GM12865 (cell line): ENCODE results near the gene PRR23C.

Experiments
- DNase-seq: peaks from one replicate; pipeline ENCODE4 v3.0.0; 2010; ENCODE audit warnings: low read depth
- H3K4me3 ChIP-seq: 2 replicates; pipeline ENCODE4 v1.5.1; 2011; ENCODE audit warnings: mild to moderate bottlenecking, low read depth, low read length, control low read depth
- TF ChIP-seq, protein P1 (sequence below): IDR thresholded peaks from 2 replicates; pipeline ENCODE4 v1.5.1; 2011; ENCODE audit warnings: low read length, control low read depth, low read depth, inconsistent platforms; ENCODE audit not compliant: insufficient read depth; ENCODE audit errors: missing control alignments

PRR23C gene

DNA sequence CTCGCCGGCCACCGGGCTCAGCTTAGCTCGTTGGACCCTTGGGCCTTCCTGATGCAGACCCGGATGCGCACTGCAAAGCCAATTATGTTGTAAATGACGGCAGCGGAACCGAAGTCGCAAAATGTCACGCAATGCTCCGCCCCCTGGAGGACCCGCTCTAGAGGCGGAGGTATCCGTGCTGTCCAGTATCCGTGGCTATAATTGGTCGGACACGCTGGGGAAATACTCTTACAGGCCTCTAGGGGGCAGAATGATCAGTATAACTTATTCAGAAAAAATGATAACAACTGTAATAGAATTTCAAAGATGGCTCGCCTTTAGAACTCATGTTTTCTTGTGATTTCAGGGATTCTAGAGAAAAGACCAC is 23.8 kb downstream of the PRR23C start, which contains the start of gene PRR23B:
Gene PRR23B (minus strand): TSS at position 59 of the 367 bp plus-strand sequence. CDS start 265 bp downstream, outside the sequence.
- no peak within 1 kb of the TSS for H3K4me3 ChIP-seq
- DNase-seq = no peak
- TF ChIP-seq, protein P1, sequence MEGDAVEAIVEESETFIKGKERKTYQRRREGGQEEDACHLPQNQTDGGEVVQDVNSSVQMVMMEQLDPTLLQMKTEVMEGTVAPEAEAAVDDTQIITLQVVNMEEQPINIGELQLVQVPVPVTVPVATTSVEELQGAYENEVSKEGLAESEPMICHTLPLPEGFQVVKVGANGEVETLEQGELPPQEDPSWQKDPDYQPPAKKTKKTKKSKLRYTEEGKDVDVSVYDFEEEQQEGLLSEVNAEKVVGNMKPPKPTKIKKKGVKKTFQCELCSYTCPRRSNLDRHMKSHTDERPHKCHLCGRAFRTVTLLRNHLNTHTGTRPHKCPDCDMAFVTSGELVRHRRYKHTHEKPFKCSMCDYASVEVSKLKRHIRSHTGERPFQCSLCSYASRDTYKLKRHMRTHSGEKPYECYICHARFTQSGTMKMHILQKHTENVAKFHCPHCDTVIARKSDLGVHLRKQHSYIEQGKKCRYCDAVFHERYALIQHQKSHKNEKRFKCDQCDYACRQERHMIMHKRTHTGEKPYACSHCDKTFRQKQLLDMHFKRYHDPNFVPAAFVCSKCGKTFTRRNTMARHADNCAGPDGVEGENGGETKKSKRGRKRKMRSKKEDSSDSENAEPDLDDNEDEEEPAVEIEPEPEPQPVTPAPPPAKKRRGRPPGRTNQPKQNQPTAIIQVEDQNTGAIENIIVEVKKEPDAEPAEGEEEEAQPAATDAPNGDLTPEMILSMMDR = peak; percentile 1

DNA sequence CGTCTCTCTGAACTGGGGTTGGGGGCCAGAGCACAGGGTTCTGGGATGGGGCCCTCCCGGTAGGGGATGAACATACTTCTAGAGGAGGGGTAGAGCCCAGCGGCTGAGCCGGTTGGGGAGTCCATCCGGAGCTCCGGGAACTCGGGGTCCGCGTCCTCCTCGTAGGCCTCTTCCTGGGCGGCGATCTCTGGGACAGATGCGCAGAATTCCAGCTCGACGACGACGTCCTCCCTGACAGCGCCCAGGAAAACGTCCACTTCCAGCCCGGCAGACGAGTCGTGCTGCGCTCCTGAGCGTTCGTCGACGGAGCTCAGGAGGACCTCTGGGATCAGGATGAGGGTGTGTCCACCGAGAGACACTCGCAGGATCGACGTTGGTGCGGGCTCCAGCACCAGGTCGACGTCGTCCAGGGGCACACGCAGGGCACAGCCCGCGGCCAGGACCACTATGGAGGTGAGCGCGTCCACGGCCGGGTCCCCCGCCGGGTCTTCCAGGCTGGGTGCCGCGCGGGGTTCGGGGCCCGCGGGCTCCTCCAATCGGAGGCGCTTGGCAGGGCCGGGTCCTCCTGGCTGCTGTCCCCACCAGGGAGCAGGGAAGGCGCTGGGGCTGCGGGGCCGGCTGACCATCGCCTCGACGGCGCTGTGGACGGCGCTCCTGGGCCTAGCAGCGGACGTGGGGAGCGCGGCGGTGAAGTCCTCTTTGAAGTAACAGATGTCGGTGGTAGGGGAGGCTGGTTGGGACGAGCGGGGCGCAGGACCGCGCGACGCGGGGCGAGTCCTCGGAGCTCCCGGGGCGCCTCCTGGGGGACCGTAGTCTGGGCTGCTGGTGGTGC is 24.4 kb downstream of the PRR23C start:
- no peak overlapping the region for H3K4me3 ChIP-seq
- TF ChIP-seq, protein P1 = no peak
- no peak for DNase-seq

DNA sequence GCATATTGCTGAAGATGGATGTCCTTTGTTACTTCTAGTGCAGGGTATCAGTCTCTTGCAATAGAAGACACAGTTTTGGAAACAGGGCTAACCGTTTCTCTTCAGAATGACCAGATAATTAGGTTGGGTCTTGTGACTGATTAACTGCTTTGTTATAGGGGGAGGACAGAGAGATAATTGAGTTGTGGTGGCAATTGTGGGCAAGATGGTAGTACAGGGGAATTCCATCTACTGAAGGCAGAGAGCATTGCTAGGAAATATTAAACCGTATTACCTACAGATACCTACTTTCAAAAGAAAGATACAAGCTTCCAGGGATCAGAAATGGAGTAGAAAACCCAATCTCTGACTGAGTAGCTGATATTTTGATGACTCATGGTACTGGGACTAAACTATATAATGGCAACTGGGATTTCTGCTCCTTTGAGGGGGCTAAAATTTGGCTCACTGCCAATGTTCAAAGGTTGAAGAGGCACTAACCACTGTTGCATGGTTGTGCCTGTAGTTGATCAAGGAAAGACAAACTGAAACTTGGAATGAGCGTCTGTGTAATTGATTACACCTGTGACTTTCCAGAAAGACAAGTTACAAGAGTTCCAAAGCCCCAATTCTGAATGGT is 28.2 kb downstream of the PRR23C start:
- DNase-seq = peak; percentile 9
- TF ChIP-seq, protein P1 = no peak
- no peak overlapping the region for H3K4me3 ChIP-seq

DNA sequence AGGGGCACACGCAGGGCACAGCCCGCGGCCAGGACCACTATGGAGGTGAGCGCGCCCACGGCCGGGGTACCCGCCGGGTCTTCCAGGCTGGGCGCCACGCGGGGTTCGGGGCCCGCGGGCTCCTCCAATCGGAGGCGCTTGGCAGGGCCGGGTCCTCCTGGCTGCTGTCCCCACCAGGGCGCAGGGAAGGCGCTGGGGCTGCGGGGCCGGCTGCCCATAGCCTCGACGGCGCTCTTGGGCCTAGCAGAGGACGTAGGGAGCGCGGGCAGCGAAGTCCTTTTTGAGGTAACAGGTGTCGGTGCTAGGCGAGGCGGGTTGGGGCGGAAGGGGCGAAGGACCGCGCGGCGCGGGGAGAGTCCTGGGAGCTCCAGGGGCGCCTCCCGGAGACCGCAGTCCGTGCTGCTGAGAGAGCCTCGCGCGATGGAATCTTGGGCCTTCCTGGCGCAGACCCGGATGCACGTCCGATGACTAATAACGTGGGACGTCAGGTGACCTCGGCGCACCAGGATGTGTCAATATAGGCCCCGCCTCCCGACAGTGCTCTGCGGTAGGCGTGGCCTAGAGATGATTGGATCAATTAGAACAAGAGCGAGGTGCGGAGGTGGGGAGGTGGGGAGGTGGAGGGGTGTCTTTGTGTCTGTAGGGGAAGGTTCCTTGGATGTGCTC is 38.5 kb downstream of the PRR23C start, which contains the start of gene PRR23A:
Gene PRR23A (minus strand): TSS at position 218 of the 666 bp plus-strand sequence. CDS start 0 bp downstream, at position 218.
- no peak for DNase-seq
- TF ChIP-seq, protein P1 = no peak
- no peak within 1 kb of the TSS for H3K4me3 ChIP-seq

DNA sequence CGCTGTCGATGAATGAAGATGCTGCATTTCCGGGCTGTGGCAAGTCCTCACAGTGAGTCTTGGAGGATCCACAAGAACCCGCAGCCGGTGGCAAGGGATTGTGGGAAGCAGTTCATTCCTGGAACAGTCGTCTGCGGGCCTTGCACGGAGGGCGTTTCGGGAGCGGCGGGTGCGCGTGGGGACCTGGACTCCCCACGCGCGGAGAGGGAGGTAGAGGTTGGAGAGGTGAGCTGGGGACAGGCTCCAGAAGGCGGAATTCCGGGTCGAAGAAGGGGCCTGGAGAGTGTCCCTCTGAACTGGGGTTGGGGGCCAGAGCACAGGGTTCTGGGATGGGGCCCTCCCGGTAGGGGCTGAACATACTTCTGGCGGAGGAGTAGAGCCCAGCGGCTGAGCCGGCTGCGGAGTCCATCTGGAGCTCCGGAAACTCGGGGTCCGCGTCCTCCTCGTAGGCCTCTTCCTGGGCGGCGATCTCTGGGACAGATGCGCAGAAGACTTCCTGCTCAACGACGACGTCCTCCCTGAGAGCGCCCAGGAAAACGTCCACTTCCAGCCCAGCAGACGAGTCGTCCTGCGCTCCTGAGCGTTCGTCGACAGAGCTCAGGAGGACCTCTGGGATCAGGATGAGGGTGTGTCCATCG is 39.2 kb downstream of the PRR23C start:
- no peak overlapping the region for H3K4me3 ChIP-seq
- no peak for DNase-seq
- TF ChIP-seq, protein P1 = no peak

DNA sequence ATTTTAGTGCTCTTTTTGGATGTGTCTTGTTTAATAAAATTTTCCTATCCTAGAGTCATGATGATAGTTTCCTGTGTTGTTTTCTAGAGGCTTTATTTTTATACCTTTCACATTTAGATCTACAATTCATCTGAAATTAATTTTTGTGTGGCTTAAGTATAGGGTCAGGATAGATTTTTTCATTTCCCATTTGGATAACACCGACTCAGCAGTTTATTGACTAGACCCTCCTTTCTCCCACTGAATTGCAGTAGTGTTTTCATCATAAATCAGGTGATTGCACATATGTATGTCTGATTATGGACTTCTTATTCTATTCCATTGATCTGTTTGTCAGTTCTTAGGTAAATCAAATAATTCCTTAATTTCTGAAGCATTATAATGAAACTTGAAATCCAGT is 49.0 kb downstream of the PRR23C start:
- TF ChIP-seq, protein P1 = no peak
- no peak for DNase-seq
- no peak overlapping the region for H3K4me3 ChIP-seq
